Calu3 (cell line): Measurements from ENCODE around the gene CORO1C. TPM values are rescaled to one million over a fixed set of nuclear protein-coding genes. Genes with fewer than 3 reads are reported as not detected.
"Not testable (repeated sequence)": the region's sequence is repeated elsewhere in the genome, so short reads cannot be mapped to it uniquely, and the experiment has no call there.

Experiments
- BruUV-seq: library from RNA; stranded (reverse); fragments of 400-500 nt; replicated peaks from 2 replicates; lab custom pipeline; 2021; lab: Mats Ljungman, UMichigan
- CTCF ChIA-PET: fragments of 300-600 bp; sonication (Branson Sonifier 250); formaldehyde crosslinking; loops from one replicate; lab custom pipeline; 2022; ENCODE audit warnings: antibody characterized with exemption; lab: Charles Lee
- DNase-seq: peaks from one replicate; pipeline ENCODE4 v3.0.0; 2022
- H3K27ac Mint-ChIP-seq: one replicate; pipeline ENCODE4 v1.8.0; 2022; ENCODE audit warnings: mixed read lengths; ENCODE audit not compliant: unreplicated experiment
- H3K27me3 Mint-ChIP-seq: one replicate; pipeline ENCODE4 v1.8.0; 2022; ENCODE audit warnings: mixed read lengths; ENCODE audit not compliant: unreplicated experiment
- H3K36me3 Mint-ChIP-seq: one replicate; pipeline ENCODE4 v1.8.0; 2022; ENCODE audit warnings: mild to moderate bottlenecking, moderate library complexity, mixed read lengths; ENCODE audit not compliant: insufficient read depth, unreplicated experiment
- H3K4me1 Mint-ChIP-seq: one replicate; pipeline ENCODE4 v1.8.0; 2022; ENCODE audit warnings: mild to moderate bottlenecking, low read depth, mixed read lengths; ENCODE audit not compliant: unreplicated experiment
- H3K4me3 Mint-ChIP-seq: one replicate; pipeline ENCODE4 v1.8.0; 2022; ENCODE audit warnings: mild to moderate bottlenecking, low read depth, moderate library complexity, mixed read lengths; ENCODE audit not compliant: unreplicated experiment
- H3K9me3 Mint-ChIP-seq: one replicate; pipeline ENCODE4 v1.8.0; 2022; ENCODE audit warnings: low read depth, mixed read lengths; ENCODE audit not compliant: unreplicated experiment
- intact Hi-C: fragments of 100-400 bp; cut with micrococcal nuclease; formaldehyde crosslinking; loops from one replicate; pipeline ENCODE4 v1.10.0; 2022; ENCODE audit not compliant: unreplicated experiment
- total RNA-seq: library from RNA; stranded (reverse); gene quantifications from 2 replicates; pipeline ENCODE4 v1.2.3, GENCODE V29; 2022
- TF ChIP-seq, protein P1 (sequence below): fragments of 200-600 bp; IDR thresholded peaks from one replicate; pipeline ENCODE4 v1.8.0; 2022; ENCODE audit warnings: antibody characterized with exemption; ENCODE audit not compliant: unreplicated experiment

The CORO1C gene
- total RNA-seq, 1 experiment from 2014 or later = 252 TPM

DNA sequence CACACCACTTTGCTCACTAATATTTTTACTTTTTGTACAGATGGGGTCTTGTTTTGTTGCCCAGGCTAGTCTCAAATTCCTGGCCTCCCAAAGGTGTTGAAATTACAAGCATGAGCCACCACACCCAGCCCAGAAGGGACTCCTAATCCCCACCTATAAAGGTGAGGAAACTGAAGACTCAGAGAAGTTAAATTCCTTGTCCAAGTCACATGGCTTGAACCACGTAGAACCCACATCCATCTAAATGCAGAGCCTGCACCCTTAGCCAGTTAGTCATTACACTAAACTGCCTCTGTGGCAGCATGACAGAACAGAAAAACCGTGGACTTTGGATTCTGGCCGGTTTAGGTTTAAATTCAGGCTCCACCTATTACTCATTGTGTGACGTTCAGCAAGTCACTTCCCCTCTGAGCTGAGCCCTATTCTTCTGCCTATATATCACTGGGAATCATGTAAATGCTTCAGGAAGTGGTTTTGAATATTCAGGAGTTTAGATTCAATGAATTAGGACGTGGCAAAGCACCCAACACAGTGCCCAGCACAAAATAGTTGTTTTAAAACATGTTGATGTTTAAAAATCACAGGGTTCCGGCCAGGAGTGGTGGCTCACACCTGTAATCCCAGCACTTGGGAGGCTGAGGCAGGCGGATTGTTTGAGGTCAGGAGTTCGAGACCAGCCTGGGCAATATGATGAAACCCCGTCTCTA lies 3.0 kb upstream of the CORO1C start:
- no TSS peak for BruUV-seq
- CTCF ChIA-PET = interaction anchor here (0.7 to 1.5 kb wide), 3 partner anchors 39 to 98 kb away, joined by 3 to 4 read pairs (median 3); no protein-coding TSS in a partner anchor
- intact Hi-C loops = loop anchor here (2.0 to 5.0 kb wide), 2 partner anchors 68 to 123 kb away; partner anchors contain the start of gene SSH1
- DNase-seq = peak; percentile 89
- H3K36me3 Mint-ChIP-seq = peaks cover 47% of the 10 kb centered on the region
- no peaks in the 10 kb centered on the region for H3K27me3 Mint-ChIP-seq
- H3K9me3 Mint-ChIP-seq = no peaks in the 10 kb centered on the region
- H3K27ac Mint-ChIP-seq = peak overlapping the region; percentile 97
- H3K4me3 Mint-ChIP-seq = peak overlapping the region; percentile 50
- H3K4me1 Mint-ChIP-seq = peaks cover 30% of the 10 kb centered on the region
- TF ChIP-seq, protein P1, sequence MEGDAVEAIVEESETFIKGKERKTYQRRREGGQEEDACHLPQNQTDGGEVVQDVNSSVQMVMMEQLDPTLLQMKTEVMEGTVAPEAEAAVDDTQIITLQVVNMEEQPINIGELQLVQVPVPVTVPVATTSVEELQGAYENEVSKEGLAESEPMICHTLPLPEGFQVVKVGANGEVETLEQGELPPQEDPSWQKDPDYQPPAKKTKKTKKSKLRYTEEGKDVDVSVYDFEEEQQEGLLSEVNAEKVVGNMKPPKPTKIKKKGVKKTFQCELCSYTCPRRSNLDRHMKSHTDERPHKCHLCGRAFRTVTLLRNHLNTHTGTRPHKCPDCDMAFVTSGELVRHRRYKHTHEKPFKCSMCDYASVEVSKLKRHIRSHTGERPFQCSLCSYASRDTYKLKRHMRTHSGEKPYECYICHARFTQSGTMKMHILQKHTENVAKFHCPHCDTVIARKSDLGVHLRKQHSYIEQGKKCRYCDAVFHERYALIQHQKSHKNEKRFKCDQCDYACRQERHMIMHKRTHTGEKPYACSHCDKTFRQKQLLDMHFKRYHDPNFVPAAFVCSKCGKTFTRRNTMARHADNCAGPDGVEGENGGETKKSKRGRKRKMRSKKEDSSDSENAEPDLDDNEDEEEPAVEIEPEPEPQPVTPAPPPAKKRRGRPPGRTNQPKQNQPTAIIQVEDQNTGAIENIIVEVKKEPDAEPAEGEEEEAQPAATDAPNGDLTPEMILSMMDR = no peak

DNA sequence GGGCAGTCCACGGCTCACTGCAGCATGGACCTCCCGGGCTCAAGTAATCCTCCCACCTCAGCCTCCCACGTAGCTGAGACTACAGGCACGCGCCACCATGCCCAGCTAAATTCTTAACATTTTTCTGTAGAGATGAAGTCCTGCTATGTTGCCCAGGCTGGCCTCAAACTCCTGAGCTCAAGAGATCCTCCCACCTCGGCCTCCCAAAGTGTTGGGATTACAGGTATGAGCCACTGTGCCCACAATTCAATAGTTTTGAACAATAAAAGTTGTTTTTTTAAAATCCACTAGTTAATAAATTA lies 1.9 kb upstream of the CORO1C start:
- not testable (repeated sequence) for DNase-seq, H3K9me3 Mint-ChIP-seq, H3K27me3 Mint-ChIP-seq, BruUV-seq, H3K4me3 Mint-ChIP-seq
- Mint-ChIP-seq H3K36me3 (peaks cover 58% of the 10 kb centered on the region), H3K27ac (peak overlapping the region; percentile 97), H3K4me1 (peaks cover 36% of the 10 kb centered on the region)
- intact Hi-C loops = loop anchor here (5.0 kb wide), 1 partner anchor 124 kb away; the partner anchor contains the start of gene SSH1
- CTCF ChIA-PET = interaction anchor here (1.3 kb wide), 1 partner anchor 42 kb away, joined by 3 read pairs; no protein-coding TSS in a partner anchor

DNA sequence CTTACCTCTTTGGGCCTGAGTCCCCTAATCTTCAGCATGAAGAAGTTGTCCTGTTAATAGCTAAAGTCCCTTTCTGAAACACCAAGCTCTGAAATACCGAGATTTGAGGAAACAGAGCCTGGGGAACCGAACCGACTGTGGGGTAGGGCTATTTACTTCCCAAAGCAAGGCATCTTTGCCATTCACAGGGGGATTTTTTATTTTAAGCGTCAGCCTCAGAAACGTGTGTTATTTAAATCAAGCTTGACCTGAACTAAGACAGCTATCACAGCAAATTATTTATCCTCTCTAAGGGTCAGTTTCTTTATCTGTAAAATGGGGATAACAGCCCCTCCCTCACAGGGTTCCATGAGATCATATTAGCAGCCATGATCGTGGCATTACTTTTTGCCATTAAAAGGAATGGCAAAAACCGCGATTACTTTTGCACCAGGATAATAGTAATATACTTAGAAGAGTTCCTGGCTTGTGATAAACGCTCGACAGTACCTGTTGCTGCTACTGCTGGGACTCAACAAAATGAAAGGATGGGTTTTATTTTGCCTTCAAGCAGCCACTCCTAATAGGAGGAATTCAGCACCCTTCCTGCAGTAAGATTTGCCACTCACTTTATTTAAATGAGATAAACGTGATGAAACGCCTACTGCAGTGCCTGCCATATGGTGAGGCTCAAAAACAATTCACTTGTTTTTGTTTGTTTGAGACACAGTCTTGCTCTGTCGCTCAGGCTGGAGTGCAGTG lies 1.3 kb upstream of the CORO1C start:
- Mint-ChIP-seq H3K27me3 (no peaks in the 10 kb centered on the region), H3K27ac (peak overlapping the region; percentile 97), H3K9me3 (no peaks in the 10 kb centered on the region), H3K36me3 (peaks cover 61% of the 10 kb centered on the region), H3K4me1 (peaks cover 40% of the 10 kb centered on the region), H3K4me3 (peak overlapping the region; percentile 81)
- intact Hi-C loops = loop anchor here (5.0 kb wide), 1 partner anchor 125 kb away; the partner anchor contains the start of gene SSH1
- TSS peak; percentile 93 for BruUV-seq
- TF ChIP-seq, protein P1 = no peak
- CTCF ChIA-PET = interaction anchor here (1.1 to 1.3 kb wide), 2 partner anchors 18 to 42 kb away, joined by 3 read pairs; no protein-coding TSS in a partner anchor
- DNase-seq = no peak

DNA sequence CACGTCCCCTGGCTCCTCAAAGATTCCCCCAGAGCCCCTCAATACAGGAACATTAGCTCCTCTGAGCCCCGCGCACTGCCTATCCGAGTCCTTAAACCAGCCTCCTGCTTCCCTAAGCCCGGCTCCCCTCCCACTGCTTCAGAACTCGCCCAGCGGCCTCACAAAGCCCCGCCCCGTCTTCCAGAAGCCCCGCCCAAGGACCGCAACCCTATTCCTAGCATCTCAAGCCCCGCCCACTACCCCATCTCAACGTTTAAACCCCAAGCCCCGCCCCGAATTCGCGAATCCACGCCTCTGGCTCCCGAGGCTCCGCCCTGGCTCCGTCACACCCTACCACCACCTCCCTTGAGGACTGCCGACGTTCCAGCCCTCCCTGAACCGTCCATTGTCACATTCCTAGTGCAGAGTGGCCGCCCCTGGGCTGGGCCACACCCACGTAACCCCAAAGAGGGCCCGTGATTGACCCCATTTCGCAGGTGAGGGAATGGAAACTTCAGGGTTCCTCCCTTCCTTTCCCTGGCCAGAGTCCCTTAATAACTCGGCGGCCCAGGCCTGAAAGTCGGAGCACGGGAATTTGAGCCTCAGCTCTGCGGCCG lies 646 bp upstream of the CORO1C start:
- DNase-seq = peak; percentile 100
- no peaks in the 10 kb centered on the region for H3K27me3 Mint-ChIP-seq
- peaks cover 68% of the 10 kb centered on the region for H3K36me3 Mint-ChIP-seq
- H3K27ac Mint-ChIP-seq = peak overlapping the region; percentile 97
- CTCF ChIA-PET = interaction anchor here (0.6 to 1.3 kb wide), 3 partner anchors 17 to 63 kb away, joined by 3 to 4 read pairs (median 3); no protein-coding TSS in a partner anchor
- no peaks in the 10 kb centered on the region for H3K9me3 Mint-ChIP-seq
- intact Hi-C loops = loop anchor here (2.0 to 5.0 kb wide), 2 partner anchors 37 to 125 kb away; partner anchors contain the start of gene SSH1
- peaks cover 47% of the 10 kb centered on the region for H3K4me1 Mint-ChIP-seq
- no TSS peak for BruUV-seq
- TF ChIP-seq, protein P1 = peak; percentile 0
- peak overlapping the region; percentile 81 for H3K4me3 Mint-ChIP-seq
